Mucosa of descending colon (tissue), 3 donors: ENCODE data around the gene ARNT2. TPM values are rescaled to one million over a fixed set of nuclear protein-coding genes. Genes with fewer than 3 reads are reported as not detected.

Source experiments
- ATAC-seq: fragments of 200-7000 bp; cut with Tn5 transposase; one replicate; pipeline ENCODE4 v1.9.1; 2020; ENCODE audit warnings: mild to moderate bottlenecking, moderate library complexity
- DNase-seq, 3 donors: peaks; one replicate each; pipeline ENCODE4 v3.0.0-alpha.2; 2020
- H3K36me3 ChIP-seq: fragments of 200-600 bp; one replicate; pipeline ENCODE4 v1.8.0; 2021; ENCODE audit warnings: low read depth, mild to moderate bottlenecking
- H3K4me1 ChIP-seq: fragments of 200-600 bp; one replicate; pipeline ENCODE4 v1.8.0; 2021; ENCODE audit warnings: low read depth, mild to moderate bottlenecking
- H3K4me3 ChIP-seq: fragments of 200-600 bp; one replicate; pipeline ENCODE4 v1.8.0; 2021; ENCODE audit warnings: mild to moderate bottlenecking
- H3K9me3 ChIP-seq: fragments of 200-600 bp; one replicate; pipeline ENCODE4 v1.8.0; 2021; ENCODE audit warnings: mild to moderate bottlenecking
- CTCF ChIP-seq: fragments of 200-600 bp; IDR thresholded peaks from one replicate; pipeline ENCODE4 v1.8.0; 2022; ENCODE audit warnings: antibody characterized with exemption, mild to moderate bottlenecking
- intact Hi-C, 2 donors: fragments of 100-400 bp; cut with DNase I in 1 of 2; cut with micrococcal nuclease in 1 of 2; formaldehyde crosslinking; loops; one replicate each; pipeline versions ENCODE4 v1.11.0 to v1.11.1; 2022; cut with DNase I, micrococcal nuclease
- total RNA-seq, 3 donors: library from RNA; stranded (reverse); fragmentation: NEBNext Ultra II Directional in 2 of 3; extraction: Animal tissue kit (Norgen Biotek cat#: 25700) in 2 of 3; gene quantifications; one replicate each; pipeline versions ENCODE4 v1.2.1 to v1.2.4, GENCODE V29; 2021 to 2023
- donor health status: DM: no; HTN: no; CAD: no; lungs with moderate emphysema.
- donor health status: DM: no; HTN: no; CAD: no.
- donor health status: DM: no; HTN: yes; CAD: no.

Gene ARNT2
- total RNA-seq, 3 donors from 2014 or later = 2.8 to 11.1 (median 3.2) TPM

- H3K9me3 ChIP-seq = no peaks in the 10 kb centered on the region
- no peaks in the 10 kb centered on the region for H3K4me1 ChIP-seq
- no peaks in the 10 kb centered on the region for H3K36me3 ChIP-seq
- intact Hi-C loops = no loop called here
- no peak for TF ChIP-seq CTCF
- no peak overlapping the region for H3K4me3 ChIP-seq
- ATAC-seq (no peak), DNase-seq (no peak)
Observed at GRCh38 chr15:80375968-80376891, 28.0 kb upstream of the ARNT2 start.

GRCh38 chr15:80379693-80380092, 24.5 kb upstream of the ARNT2 start:
- DNase-seq (no peak), ATAC-seq (no peak)
- Histone ChIP-seq H3K4me1 (no peaks in the 10 kb centered on the region), H3K36me3 (no peaks in the 10 kb centered on the region), H3K4me3 (no peak overlapping the region), H3K9me3 (no peaks in the 10 kb centered on the region)
- intact Hi-C loops = no loop called here
- TF ChIP-seq CTCF = no peak

GRCh38 chr15:80380154-80380553, 24.0 kb upstream of the ARNT2 start:
- intact Hi-C loops = no loop called here
- DNase-seq (no peak), ATAC-seq (no peak)

GRCh38 chr15:80382285-80382684, 21.9 kb upstream of the ARNT2 start:
- no peak for TF ChIP-seq CTCF
- intact Hi-C loops = no loop called here
- ATAC-seq = no peak

More at GRCh38 chr15:80380154-80380553, 24.0 kb upstream of the ARNT2 start:
- no peaks in the 10 kb centered on the region for H3K36me3 ChIP-seq
- no peak for TF ChIP-seq CTCF
- H3K4me3 ChIP-seq = no peak overlapping the region
- no peaks in the 10 kb centered on the region for H3K9me3 ChIP-seq
- H3K4me1 ChIP-seq = no peaks in the 10 kb centered on the region

GRCh38 chr15:80384432-80384831, 19.8 kb upstream of the ARNT2 start:
- intact Hi-C loops = no loop called here
- no peaks in the 10 kb centered on the region for H3K36me3 ChIP-seq
- H3K4me1 ChIP-seq = no peaks in the 10 kb centered on the region
- no peaks in the 10 kb centered on the region for H3K9me3 ChIP-seq
- no peak overlapping the region for H3K4me3 ChIP-seq
- DNase-seq = no peak
- TF ChIP-seq CTCF = no peak
- ATAC-seq = no peak

More at GRCh38 chr15:80382285-80382684, 21.9 kb upstream of the ARNT2 start:
- Histone ChIP-seq H3K4me3 (no peak overlapping the region), H3K9me3 (no peaks in the 10 kb centered on the region), H3K36me3 (no peaks in the 10 kb centered on the region), H3K4me1 (no peaks in the 10 kb centered on the region)
- no peak for DNase-seq
